ENCODE measurements around the gene LCN12.

The LCN12 gene

DNA sequence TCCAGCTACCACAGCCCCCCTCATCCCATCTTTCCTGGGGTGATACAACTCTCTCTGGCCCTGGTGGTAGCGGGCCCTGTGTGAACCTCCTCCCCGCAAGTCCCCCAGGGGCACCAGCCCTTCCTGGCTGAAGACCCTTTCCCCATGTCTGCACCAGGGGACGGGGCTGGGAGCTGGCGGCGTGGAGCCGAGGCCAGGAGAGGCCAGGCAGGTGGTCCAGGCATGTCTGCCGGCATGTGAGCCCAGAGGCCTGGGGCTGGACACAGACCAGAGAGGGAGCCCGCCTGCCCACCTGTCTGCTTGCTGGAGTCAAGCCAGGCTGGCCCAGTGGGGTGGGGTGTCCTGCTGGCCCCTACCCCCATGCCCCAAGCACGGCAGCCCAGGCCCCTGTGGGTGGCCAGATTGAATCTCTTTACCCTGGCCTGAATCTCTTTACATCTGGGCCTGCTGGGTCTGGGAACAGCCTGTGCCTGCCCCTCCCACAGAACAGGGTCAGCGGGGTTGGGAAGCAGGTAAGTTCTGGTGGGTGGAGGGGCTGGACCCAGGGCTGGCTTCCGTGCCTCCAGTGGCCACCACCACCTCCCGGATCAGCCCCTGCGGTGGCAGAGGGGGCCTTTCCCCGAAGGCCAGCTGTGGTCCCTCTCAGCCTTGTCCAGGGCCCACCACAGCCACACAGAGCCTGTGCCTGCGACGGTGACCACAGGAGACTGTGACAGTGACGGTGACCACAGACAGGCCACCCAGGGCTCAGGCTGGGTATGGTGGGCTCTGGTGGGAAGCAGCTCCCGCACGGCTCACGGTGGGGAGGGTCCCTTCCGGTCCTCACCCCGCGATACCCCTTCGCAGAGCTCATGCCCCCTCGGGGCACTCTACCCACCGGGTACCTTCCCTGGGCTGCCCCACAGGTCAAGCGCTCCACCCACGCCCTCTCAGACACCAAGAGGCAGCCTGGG, 7.1 kb downstream of the LCN12 start:
- DNase-seq (ENCODE audit: low read depth): no peak

DNA sequence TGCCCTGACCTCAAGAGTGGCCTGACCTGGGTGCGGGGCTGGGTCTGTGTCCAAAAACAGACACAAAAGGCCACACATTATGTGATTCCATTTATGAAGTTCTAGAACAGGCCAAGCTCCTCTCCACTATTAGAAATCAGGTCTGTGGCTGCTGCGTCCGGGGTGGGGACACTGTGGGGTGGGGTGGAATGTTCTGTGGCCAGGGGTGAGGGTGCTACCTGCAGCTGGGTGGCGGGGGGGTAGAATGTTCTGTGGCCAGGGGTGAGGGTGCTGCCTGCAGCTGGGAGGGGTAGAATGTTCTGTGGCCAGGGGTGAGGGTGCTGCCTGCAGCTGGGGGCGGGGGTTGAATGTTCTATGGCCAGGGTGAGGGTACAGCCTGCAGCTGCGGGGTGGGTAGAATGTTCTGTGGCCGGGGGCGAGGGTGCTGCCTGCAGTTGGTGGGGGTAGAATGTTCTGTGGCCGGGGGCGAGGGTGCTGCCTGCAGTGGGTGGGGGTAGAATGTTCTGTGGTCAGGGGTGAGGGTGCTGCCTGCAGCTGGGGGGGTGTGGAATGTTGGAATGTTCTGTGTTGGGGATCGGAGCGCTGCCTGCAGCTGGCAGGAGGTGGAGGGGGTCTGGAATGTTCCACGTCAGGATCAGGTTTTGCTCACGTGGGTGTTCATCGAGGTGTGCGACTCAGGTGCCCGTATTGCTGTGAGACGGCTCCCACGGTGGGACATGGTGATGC, 8.3 kb downstream of the LCN12 start:
- DNase-seq (ENCODE audit: low read depth): no peak

DNA sequence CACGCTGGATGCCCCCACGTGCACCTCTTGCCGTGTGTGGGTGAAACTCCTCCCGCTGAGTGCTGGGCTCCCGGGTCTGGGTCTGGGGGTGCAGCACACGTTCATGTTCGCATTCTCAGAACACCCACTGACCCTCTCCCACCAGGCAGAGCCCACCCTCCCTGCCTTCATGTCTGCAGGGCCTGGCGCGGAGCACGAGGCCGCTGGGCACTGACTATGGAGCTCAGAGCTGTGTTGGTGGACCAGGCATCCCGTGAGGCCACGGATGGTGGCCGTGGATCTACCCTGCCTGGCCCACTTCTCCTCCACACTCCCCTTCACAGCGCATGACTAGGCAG, 8.8 kb downstream of the LCN12 start:
- DNase-seq (ENCODE audit: low read depth): no peak

- no peak for DNase-seq (ENCODE audit: low read depth)
Measured at GRCh38 chr9:136961279-136962065, 9.4 kb downstream of the LCN12 start.

DNA sequence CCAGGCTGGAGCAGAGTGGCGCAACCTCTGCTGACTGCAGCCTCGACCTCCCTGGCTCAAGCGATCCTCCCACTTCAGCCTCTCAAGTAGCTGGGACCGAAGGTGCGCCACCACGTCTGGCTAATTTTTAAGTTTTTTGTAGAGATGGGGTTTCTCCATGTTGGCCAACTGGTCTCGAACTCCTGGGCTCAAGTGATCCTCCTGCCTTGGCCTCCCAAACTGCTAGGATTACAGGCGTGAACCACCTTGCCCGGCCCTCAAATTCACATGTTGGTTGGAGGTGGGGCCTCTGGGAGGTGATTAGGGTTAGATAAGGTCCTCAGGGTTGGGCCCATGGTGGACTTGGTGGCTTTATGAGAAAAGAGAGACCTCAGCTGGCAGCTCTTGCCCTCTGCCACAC, 10.1 kb downstream of the LCN12 start:
- no peak for DNase-seq (ENCODE audit: low read depth)

GRCh38 chr9:136962701-136963248, 10.7 kb downstream of the LCN12 start:
- DNase-seq (ENCODE audit: low read depth): no peak

- no peak for DNase-seq (ENCODE audit: low read depth)
Measured at GRCh38 chr9:136963341-136963740, 11.3 kb downstream of the LCN12 start.

- DNase-seq (ENCODE audit: low read depth): no peak
Measured at GRCh38 chr9:136963751-136964150, 11.7 kb downstream of the LCN12 start.

GRCh38 chr9:136964171-136964689, 12.2 kb downstream of the LCN12 start:
- DNase-seq (ENCODE audit: low read depth): no peak

- DNase-seq (ENCODE audit: low read depth): no peak
Measured at GRCh38 chr9:136964833-136965422, 12.9 kb downstream of the LCN12 start.

DNA sequence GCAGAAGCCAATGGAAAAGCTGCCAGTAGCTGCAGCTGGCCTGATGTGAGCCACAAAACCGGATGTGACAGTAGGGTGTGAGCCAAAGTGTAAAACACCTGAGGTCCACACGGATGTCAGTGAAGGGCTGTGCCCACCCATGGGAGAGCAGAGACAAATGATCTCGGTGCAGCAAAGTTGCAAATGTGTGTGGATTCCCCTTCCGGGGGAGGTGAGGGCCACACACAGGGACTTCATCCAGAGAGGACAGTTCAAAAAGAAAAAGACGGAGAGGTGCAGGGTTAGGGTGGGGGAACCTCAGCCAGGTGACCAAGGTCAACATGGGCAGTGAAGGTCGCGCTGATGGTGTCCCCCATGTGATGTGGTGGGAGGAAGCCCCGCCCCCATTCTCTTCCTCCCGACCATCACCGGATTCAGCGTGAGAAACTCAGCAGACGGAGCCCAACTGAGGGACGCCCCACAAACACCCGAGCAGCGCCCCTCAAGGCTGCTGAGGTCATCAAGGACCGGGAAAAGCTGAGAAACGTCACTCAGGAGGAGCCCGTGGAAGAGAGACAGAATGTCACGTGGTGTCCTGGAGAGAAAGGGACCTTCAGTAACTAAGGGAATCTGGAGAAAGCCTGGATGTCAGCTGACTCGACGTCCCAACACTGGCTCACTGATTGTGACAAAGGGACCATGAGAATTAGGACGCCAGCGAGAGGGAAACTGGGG, 13.9 kb downstream of the LCN12 start:
- no peak for DNase-seq (ENCODE audit: low read depth)

GRCh38 chr9:136968333-136969127, 16.5 kb downstream of the LCN12 start:
- no peak for DNase-seq (ENCODE audit: low read depth)

- DNase-seq (ENCODE audit: low read depth): no peak
Measured at GRCh38 chr9:136969150-136969549, 17.1 kb downstream of the LCN12 start.

- DNase-seq (ENCODE audit: low read depth): no peak
Measured at GRCh38 chr9:136969774-136970173, 17.7 kb downstream of the LCN12 start.

DNA sequence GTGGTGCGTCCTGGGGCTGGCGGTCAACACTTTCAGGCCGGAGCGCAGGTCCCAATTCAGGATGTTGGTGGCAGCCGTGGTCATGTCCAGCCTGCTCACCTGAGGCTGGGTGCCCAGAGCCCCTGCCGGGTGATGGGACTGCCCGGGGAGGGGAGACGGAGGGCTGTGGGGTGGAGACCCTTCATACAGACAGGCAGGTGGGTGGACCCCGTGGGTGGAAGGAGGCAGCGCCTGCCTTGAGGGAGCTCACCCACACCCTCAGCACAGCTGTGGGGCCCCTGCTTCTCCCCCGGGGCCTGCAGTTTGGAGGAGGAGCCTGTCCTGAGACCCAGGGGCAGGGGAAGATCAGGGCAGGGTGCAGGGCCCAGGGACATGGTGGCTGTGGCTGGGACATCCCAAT, 18.3 kb downstream of the LCN12 start:
- no peak for DNase-seq (ENCODE audit: low read depth)

DNA sequence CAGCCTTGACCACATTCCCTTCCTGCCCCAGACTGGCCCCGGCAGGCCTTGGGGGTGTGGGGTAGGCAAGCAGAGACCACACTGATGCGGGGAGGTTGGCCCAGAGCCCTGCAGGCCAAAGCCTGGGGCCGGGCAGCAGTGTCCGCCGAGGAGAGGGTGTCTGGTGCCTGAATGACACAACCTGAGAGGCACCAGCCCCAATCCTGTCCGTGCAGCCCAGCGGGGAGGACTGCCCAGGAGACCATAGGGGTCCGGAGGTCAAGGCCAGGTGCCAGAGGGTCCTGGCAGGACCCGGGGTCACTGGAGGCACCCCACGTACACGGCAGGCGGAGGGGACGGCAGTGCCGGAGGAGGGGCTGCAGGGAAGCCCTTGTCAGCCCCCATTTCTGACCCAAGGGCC, 19.7 kb downstream of the LCN12 start:
- no peak for DNase-seq (ENCODE audit: low read depth)

GRCh38 chr9:136972335-136972734, 20.3 kb downstream of the LCN12 start:
- DNase-seq (ENCODE audit: low read depth): no peak

DNA sequence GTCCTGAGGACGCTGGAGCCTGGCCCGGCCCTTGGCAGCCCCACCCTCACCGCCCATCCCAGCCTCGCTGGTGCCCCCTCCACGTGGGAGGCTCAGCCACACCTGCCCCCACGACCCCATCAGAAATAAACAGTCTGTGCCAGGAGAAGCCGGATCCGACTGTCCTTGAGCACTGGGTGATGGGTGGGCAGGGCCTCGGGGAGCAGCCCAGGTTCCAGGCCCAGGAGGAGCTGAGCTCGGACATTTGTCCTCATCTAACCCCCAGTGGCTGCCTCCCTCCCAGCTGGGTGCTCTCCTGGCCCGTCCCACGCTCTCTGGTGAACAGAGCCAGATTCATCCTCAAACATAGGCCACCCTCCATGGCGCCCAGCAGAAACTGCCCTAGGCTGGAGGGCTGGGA, 20.7 kb downstream of the LCN12 start:
- DNase-seq (ENCODE audit: low read depth): no peak

DNA sequence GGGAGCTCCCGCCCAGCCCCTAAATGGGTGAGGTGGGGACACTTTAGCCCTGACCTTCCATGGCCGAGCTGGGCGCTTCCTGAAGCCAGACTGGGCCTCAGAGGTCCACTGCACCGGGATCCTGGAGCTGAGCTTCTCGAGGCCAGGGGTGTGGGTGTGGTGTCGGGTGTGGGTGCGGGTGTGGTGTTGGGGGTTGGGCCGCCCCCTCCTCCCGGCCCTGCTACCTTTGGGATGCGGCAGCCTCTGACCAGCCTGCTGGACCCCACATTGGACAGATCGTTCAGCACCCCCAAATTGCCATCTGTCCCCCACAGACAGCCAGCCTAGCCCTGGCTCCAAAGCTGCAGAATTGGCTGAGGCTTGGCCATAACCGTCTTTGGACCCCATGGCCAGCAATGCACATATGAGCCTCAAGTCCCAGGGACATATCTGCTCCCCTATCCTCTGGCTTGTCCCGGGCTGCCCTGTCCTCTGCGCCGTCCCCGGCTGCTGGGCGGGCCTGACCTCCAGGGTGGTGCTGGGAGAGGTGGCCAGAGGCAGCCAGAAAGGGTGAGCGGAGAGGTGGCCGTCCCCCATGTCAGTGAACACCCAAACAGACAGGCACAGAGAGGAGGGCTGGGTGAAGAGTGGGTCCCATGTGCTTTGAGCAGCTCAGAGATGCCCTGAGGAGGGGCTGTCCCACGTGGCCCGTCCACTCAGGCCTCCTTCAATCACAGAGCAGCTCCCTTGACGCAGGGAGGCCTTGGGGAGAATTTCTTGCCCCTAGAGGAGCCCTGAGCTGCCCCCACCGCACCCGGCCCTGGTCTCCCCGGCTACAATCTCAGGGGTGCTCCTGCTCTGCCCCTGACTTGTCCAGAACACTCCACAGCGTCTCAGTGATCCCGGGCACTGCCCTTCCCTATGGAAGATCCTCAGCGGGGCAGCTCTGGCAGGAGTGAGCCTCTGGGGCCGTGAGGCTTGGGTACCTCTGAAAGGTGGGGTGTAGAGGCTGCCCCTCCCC, 21.8 kb downstream of the LCN12 start:
- no peak for DNase-seq (ENCODE audit: low read depth)

Measured in activated T-cell treated with anti-CD3 and anti-CD28 coated beads for 24 hours (primary cell).